ENCODE data around the gene NPY4R2.
"Not testable (repeated sequence)": the region's sequence is repeated elsewhere in the genome, so short reads cannot be mapped to it uniquely, and the experiment has no call there.

DNA sequence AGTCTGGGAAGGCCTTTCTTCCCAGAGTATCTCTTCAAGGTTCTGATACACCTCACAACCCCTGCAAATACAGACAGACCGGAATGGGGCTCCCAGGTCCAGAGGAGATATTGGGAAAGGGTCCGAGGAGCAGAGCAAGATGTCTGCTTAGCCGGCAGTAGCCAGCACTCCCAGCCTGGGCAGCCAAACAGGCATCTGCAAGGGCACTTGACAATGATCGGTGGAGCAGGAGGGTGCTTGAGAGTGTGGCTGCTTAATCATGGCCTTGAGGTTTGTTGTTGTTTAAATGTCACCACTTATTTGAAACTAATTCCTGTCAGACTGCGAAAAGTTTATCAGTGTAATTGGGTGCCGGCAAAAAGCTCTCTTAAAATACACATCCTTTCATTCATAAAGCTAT, 15.0 kb downstream of the NPY4R2 start:
- not testable (repeated sequence) for TF ChIP-seq DPF2 (IDR thresholded peaks at IDR 0.05); NFXL1 (IDR thresholded peaks at IDR 0.05; ENCODE audit: borderline replicate concordance); SMC3 (IDR thresholded peaks at IDR 0.05; ENCODE audit: borderline replicate concordance, low read length); TAF1 (IDR thresholded peaks at IDR 0.05; ENCODE audit: borderline replicate concordance, low read depth, low read length); JUND (IDR thresholded peaks at IDR 0.05; ENCODE audit: low read depth, low read length); TARDBP (IDR thresholded peaks at IDR 0.05; ENCODE audit: borderline replicate concordance); HDAC2 (IDR thresholded peaks at IDR 0.05)
- TF ChIP-seq, protein P1, sequence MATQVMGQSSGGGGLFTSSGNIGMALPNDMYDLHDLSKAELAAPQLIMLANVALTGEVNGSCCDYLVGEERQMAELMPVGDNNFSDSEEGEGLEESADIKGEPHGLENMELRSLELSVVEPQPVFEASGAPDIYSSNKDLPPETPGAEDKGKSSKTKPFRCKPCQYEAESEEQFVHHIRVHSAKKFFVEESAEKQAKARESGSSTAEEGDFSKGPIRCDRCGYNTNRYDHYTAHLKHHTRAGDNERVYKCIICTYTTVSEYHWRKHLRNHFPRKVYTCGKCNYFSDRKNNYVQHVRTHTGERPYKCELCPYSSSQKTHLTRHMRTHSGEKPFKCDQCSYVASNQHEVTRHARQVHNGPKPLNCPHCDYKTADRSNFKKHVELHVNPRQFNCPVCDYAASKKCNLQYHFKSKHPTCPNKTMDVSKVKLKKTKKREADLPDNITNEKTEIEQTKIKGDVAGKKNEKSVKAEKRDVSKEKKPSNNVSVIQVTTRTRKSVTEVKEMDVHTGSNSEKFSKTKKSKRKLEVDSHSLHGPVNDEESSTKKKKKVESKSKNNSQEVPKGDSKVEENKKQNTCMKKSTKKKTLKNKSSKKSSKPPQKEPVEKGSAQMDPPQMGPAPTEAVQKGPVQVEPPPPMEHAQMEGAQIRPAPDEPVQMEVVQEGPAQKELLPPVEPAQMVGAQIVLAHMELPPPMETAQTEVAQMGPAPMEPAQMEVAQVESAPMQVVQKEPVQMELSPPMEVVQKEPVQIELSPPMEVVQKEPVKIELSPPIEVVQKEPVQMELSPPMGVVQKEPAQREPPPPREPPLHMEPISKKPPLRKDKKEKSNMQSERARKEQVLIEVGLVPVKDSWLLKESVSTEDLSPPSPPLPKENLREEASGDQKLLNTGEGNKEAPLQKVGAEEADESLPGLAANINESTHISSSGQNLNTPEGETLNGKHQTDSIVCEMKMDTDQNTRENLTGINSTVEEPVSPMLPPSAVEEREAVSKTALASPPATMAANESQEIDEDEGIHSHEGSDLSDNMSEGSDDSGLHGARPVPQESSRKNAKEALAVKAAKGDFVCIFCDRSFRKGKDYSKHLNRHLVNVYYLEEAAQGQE (IDR thresholded peaks at IDR 0.05; ENCODE audit: low read depth, low read length): not testable (repeated sequence)
- TF ChIP-seq, protein P2, sequence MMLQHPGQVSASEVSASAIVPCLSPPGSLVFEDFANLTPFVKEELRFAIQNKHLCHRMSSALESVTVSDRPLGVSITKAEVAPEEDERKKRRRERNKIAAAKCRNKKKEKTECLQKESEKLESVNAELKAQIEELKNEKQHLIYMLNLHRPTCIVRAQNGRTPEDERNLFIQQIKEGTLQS (IDR thresholded peaks at IDR 0.05; ENCODE audit: borderline replicate concordance, extremely low read depth, low read depth, low read length): not testable (repeated sequence)
